Trophoblast cell (in vitro differentiated cells and primary cell): ENCODE measurements around the gene KY.

ENCODE experiments used
- DNase-seq, 2 donors: peaks; one replicate each; pipeline ENCODE4 v3.0.0-alpha.2; 2016
- H2AFZ ChIP-seq: 2 replicates; pipeline ENCODE4 v1.6.1; 2013; ENCODE audit warnings: low read length, moderate library complexity, mild to moderate bottlenecking; ENCODE audit not compliant: insufficient read depth, poor library complexity
- H2AK5ac ChIP-seq: 2 replicates; pipeline ENCODE4 v1.6.1; 2013; ENCODE audit warnings: mild to moderate bottlenecking, low read length
- H2BK120ac ChIP-seq: 2 replicates; pipeline ENCODE4 v1.6.1; 2013; ENCODE audit warnings: low read length, mild to moderate bottlenecking, moderate library complexity; ENCODE audit not compliant: insufficient read depth, poor library complexity
- H2BK12ac ChIP-seq: 2 replicates; pipeline ENCODE4 v1.6.1; 2013; ENCODE audit warnings: mild to moderate bottlenecking, low read length, moderate library complexity
- H2BK5ac ChIP-seq: 2 replicates; pipeline ENCODE4 v1.6.1; 2013; ENCODE audit warnings: low read length, low read depth, moderate library complexity, mild to moderate bottlenecking; ENCODE audit not compliant: poor library complexity
- H3K14ac ChIP-seq: 2 replicates; pipeline ENCODE4 v1.6.1; 2013; ENCODE audit warnings: mild to moderate bottlenecking, low read length
- H3K18ac ChIP-seq: 2 replicates; pipeline ENCODE4 v1.6.1; 2013; ENCODE audit warnings: mild to moderate bottlenecking, low read length
- H3K23ac ChIP-seq: 2 replicates; pipeline ENCODE4 v1.6.1; 2013; ENCODE audit warnings: low read length
- H3K27ac ChIP-seq: 2 replicates; pipeline ENCODE4 v1.5.1; 2013; ENCODE audit warnings: low read depth, mild to moderate bottlenecking, inconsistent platforms, low read length, moderate library complexity
- H3K27me3 ChIP-seq: 2 replicates; pipeline ENCODE4 v1.6.1; 2013; ENCODE audit warnings: inconsistent platforms, mild to moderate bottlenecking, low read length, moderate library complexity; ENCODE audit not compliant: insufficient read depth
- H3K36me3 ChIP-seq, 2 experiments: 1 replicate in 1 of 2; 2 replicates in 1 of 2; pipeline ENCODE4 v1.6.1; 2013; ENCODE audit warnings: low read length in 2 of 2, mild to moderate bottlenecking in 2 of 2, moderate library complexity in 1 of 2; ENCODE audit not compliant: insufficient read depth in 2 of 2, control insufficient read depth in 1 of 2
- H3K4ac ChIP-seq: 2 replicates; pipeline ENCODE4 v1.6.1; 2013; ENCODE audit warnings: low read depth, mild to moderate bottlenecking, low read length, moderate library complexity
- H3K4me1 ChIP-seq, 2 experiments: 1 replicate in 1 of 2; 2 replicates in 1 of 2; pipeline ENCODE4 v1.6.1; 2013; ENCODE audit warnings: low read length in 2 of 2, mild to moderate bottlenecking in 2 of 2, moderate library complexity in 1 of 2; ENCODE audit not compliant: insufficient read depth in 2 of 2, control insufficient read depth in 1 of 2
- H3K4me2 ChIP-seq: 2 replicates; pipeline ENCODE4 v1.6.1; 2013; ENCODE audit warnings: inconsistent platforms, mild to moderate bottlenecking, low read length, moderate library complexity
- H3K4me3 ChIP-seq: 2 replicates; pipeline ENCODE4 v1.5.1; 2013; ENCODE audit warnings: mild to moderate bottlenecking, low read depth, low read length, inconsistent platforms
- H3K79me1 ChIP-seq: one replicate; pipeline ENCODE4 v1.6.1; 2013; ENCODE audit warnings: low read length
- H3K79me2 ChIP-seq: 2 replicates; pipeline ENCODE4 v1.6.1; 2013; ENCODE audit warnings: low read length, mild to moderate bottlenecking; ENCODE audit not compliant: control insufficient read depth, insufficient read depth, poor library complexity
- H3K9ac ChIP-seq: 2 replicates; pipeline ENCODE4 v1.6.1; 2013; ENCODE audit warnings: mild to moderate bottlenecking, low read length
- H3K9me3 ChIP-seq: 2 replicates; pipeline ENCODE4 v1.6.1; 2013; ENCODE audit warnings: low read depth, mild to moderate bottlenecking, control low read depth, inconsistent platforms, low read length; ENCODE audit not compliant: insufficient read depth
- H4K12ac ChIP-seq: 2 replicates; pipeline ENCODE4 v1.6.1; 2013; ENCODE audit warnings: low read depth, mild to moderate bottlenecking, low read length, moderate library complexity
- H4K8ac ChIP-seq: 2 replicates; pipeline ENCODE4 v1.6.1; 2013; ENCODE audit warnings: low read depth, mild to moderate bottlenecking, low read length, moderate library complexity
- H4K91ac ChIP-seq: one replicate; pipeline ENCODE4 v1.6.1; 2013; ENCODE audit warnings: low read depth, mild to moderate bottlenecking, low read length, moderate library complexity
- WGBS: extraction: QIAGEN DNeasy Blood & Tissue Kit; methylation state at CpG from one replicate; pipeline ENCODE4 v1.1.7; 2013; ENCODE audit warnings: missing lambda C conversion rate; ENCODE audit not compliant: insufficient read length, insufficient coverage; ENCODE audit errors: extremely low coverage; 5-methylcytosine and 5-hydroxymethylcytosine counted together

KY gene

GRCh38 chr3:134693804-134694203 is 43.0 kb upstream of the KY start:
- H4K12ac ChIP-seq, result no peak overlapping the region
- H2BK5ac ChIP-seq, result no peak overlapping the region
- H3K79me2 ChIP-seq, result no peaks in the 10 kb centered on the region
- no CpG with 5 or more reads among the region's 7 CpGs for WGBS
- H3K4me2 ChIP-seq, result no peak overlapping the region
- no peak for DNase-seq
- H2AK5ac ChIP-seq, result no peak overlapping the region
- H3K79me1 ChIP-seq, result no peaks in the 10 kb centered on the region
- no peak overlapping the region for H3K27ac ChIP-seq
- H2BK120ac ChIP-seq, result no peak overlapping the region
- H3K14ac ChIP-seq, result no peak overlapping the region
- H2AFZ ChIP-seq, result no peak overlapping the region
- no peak overlapping the region for H3K4ac ChIP-seq
- H3K36me3 ChIP-seq, result no peaks in the 10 kb centered on the region
- no peak overlapping the region for H3K23ac ChIP-seq
- no peaks in the 10 kb centered on the region for H3K27me3 ChIP-seq
- H3K4me3 ChIP-seq, result no peak overlapping the region
- no peak overlapping the region for H2BK12ac ChIP-seq
- H3K4me1 ChIP-seq, result no peaks in the 10 kb centered on the region
- no peak overlapping the region for H4K91ac ChIP-seq
- no peak overlapping the region for H3K18ac ChIP-seq
- H3K9me3 ChIP-seq, result peaks cover 1% of the 10 kb centered on the region
- no peak overlapping the region for H4K8ac ChIP-seq
- H3K9ac ChIP-seq, result no peak overlapping the region

DNA sequence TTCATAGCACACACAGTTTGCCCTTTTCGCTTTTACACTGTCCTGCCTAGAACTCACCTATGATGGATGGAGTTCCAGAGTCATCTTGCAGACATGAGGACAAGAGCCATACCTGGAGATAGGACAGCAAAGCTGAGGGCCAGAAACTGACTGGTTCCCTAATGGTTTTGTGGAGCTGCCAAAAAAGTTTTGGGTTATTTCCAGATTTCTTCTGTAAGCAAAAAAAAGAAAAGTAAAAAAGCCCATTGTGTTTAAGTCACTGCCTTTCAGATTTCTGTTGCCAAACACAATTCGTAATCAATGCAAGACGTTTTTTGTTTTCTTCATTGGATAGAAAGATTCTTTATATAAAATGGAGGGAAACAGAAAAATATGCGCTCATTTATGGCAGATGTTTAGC is 42.4 kb upstream of the KY start:
- Histone ChIP-seq H4K91ac (no peak overlapping the region), H3K9me3 (peaks cover 1% of the 10 kb centered on the region), H3K14ac (no peak overlapping the region), H2BK12ac (no peak overlapping the region), H2BK5ac (no peak overlapping the region), H3K27me3 (no peaks in the 10 kb centered on the region), H3K4me3 (no peak overlapping the region), H2AK5ac (no peak overlapping the region), H3K27ac (no peak overlapping the region), H4K12ac (no peak overlapping the region), H2BK120ac (no peak overlapping the region), H3K18ac (no peak overlapping the region), H3K9ac (no peak overlapping the region), H3K4ac (no peak overlapping the region), H3K4me2 (no peak overlapping the region), H2AFZ (no peak overlapping the region), H3K23ac (no peak overlapping the region), H3K4me1 (no peaks in the 10 kb centered on the region), H3K79me2 (no peaks in the 10 kb centered on the region), H3K79me1 (no peaks in the 10 kb centered on the region), H4K8ac (no peak overlapping the region), H3K36me3 (no peaks in the 10 kb centered on the region)
- DNase-seq, result no peak
- no CpG with 5 or more reads among the region's 4 CpGs for WGBS

DNA sequence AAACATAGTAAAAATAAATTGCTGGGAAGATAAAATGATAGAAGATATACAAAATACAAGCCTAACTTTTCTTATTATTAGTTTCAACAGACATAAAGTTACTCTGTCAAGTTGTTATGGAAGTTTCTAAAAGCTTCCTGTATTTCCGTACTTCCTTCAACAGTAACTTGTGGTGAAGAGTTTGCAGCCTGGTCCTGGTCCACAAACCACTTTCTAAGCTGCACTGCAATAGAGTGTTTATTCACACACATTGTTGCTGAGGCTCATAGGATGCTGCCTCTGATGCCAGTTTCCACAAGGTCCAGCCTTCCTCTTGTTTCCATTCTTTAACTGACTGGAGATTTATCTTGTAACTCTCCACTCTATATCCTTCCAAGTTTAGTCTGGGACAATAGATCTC is 39.4 kb upstream of the KY start:
- Histone ChIP-seq H3K79me2 (no peaks in the 10 kb centered on the region), H3K4me2 (no peak overlapping the region)
- WGBS, result no CpG with 5 or more reads among the region's 1 CpG

DNA sequence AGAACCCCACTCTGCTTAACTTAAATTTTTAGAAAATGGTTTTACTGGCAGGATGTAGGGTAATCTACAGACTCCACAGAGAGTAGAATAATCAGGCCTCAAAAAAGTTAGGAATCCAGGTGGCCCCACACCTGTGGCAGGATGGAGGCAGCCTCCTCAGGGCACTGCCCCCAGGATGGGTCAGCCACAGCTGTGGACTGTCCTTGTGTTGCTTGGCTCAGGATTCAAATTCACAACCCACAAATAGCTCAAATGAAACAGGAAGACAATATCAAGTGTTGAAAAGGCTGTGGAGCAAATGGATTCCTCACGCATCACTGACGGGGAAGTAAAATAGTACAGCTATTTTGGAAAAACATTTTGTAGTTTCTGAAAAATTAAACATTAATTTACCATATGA is 36.8 kb upstream of the KY start:
- no peaks in the 10 kb centered on the region for H3K4me1 ChIP-seq
- no CpG with 5 or more reads among the region's 2 CpGs for WGBS
- no peak overlapping the region for H3K18ac ChIP-seq

More for the DNA sequence above, 39.4 kb upstream of the KY start:
- H3K27ac ChIP-seq, result no peak overlapping the region
- H2BK120ac ChIP-seq, result no peak overlapping the region
- DNase-seq, result no peak
- no peak overlapping the region for H2AFZ ChIP-seq
- H3K9ac ChIP-seq, result no peak overlapping the region
- no peaks in the 10 kb centered on the region for H3K79me1 ChIP-seq
- H3K14ac ChIP-seq, result no peak overlapping the region
- H3K23ac ChIP-seq, result no peak overlapping the region
- no peak overlapping the region for H3K4ac ChIP-seq
- no peaks in the 10 kb centered on the region for H3K36me3 ChIP-seq
- H2AK5ac ChIP-seq, result no peak overlapping the region
- no peak overlapping the region for H3K18ac ChIP-seq
- H4K8ac ChIP-seq, result no peak overlapping the region
- H4K12ac ChIP-seq, result no peak overlapping the region
- H3K9me3 ChIP-seq, result no peaks in the 10 kb centered on the region
- no peaks in the 10 kb centered on the region for H3K4me1 ChIP-seq
- no peak overlapping the region for H2BK12ac ChIP-seq
- no peak overlapping the region for H2BK5ac ChIP-seq
- no peaks in the 10 kb centered on the region for H3K27me3 ChIP-seq
- no peak overlapping the region for H4K91ac ChIP-seq
- no peak overlapping the region for H3K4me3 ChIP-seq

More for the DNA sequence above, 36.8 kb upstream of the KY start:
- Histone ChIP-seq H3K4me3 (no peak overlapping the region), H3K4me2 (no peak overlapping the region), H3K14ac (no peak overlapping the region), H2AFZ (no peak overlapping the region), H3K27ac (no peak overlapping the region), H2BK12ac (no peak overlapping the region), H2AK5ac (no peak overlapping the region), H3K23ac (no peak overlapping the region), H4K8ac (no peak overlapping the region), H2BK5ac (no peak overlapping the region), H2BK120ac (no peak overlapping the region), H3K9ac (no peak overlapping the region), H3K36me3 (no peaks in the 10 kb centered on the region), H3K79me1 (no peaks in the 10 kb centered on the region), H3K79me2 (no peaks in the 10 kb centered on the region), H3K9me3 (peaks cover 2% of the 10 kb centered on the region), H4K91ac (no peak overlapping the region), H4K12ac (no peak overlapping the region), H3K4ac (no peak overlapping the region), H3K27me3 (no peaks in the 10 kb centered on the region)
- no peak for DNase-seq
